ENCODE data around the gene KRTAP19-8. TPM values are rescaled to one million over a fixed set of nuclear protein-coding genes. Genes with fewer than 3 reads are reported as not detected.

Gene KRTAP19-8, protein sequence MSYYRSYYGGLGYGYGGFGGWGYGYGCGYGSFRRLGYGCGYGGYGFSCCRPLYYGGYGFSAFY
- not detected for polyA plus RNA-seq
- long read RNA-seq, donor 1, result 0 reads
- long read RNA-seq, donor 2, result 0 reads
- long read RNA-seq, donor 3, result 0 reads
- long read RNA-seq, donor 4, result 0 reads
- long read RNA-seq, donor 5, result 0 reads
- long read RNA-seq, donor 6, result 0 reads
- long read RNA-seq, donor 7, result 0 reads
- long read RNA-seq, donor 8, result 0 reads
- long read RNA-seq, donor 9, result 0 reads
- long read RNA-seq, donor 10, result 0 reads
- long read RNA-seq, donor 11, result 0 reads

DNA sequence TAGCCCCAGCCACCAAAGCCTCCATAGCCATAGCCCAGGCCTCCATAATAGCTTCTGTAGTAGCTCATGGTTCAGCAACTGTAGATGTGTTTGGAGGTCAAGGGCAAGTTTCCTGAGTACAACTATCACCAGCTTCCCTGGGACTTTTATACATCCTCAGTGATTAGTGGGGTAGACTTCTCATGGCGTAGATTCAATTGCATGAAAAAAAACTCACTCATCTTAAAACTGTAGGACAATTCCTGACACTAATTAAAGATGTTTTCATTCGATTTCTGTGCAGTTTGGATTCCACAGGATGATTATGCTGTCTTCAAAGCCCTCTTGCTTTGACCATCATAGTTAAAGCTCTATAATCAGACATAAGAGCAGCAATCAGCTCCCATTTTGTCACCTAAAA, at the start of gene KRTAP19-8:
Gene KRTAP19-8 (minus strand): TSS at position 101 of the 400 bp plus-strand sequence. CDS start 33 bp downstream, at position 68.
- H3K4me3 ChIP-seq (ENCODE audit: low read length), result no peak within 1 kb of the TSS
- H3K27ac ChIP-seq (ENCODE audit: low read length), result no peak within 1 kb of the TSS
- WGBS (ENCODE audit: insufficient coverage, low lambda C conversion rate), result no CpG with 5 or more reads among the region's 2 CpGs

DNA sequence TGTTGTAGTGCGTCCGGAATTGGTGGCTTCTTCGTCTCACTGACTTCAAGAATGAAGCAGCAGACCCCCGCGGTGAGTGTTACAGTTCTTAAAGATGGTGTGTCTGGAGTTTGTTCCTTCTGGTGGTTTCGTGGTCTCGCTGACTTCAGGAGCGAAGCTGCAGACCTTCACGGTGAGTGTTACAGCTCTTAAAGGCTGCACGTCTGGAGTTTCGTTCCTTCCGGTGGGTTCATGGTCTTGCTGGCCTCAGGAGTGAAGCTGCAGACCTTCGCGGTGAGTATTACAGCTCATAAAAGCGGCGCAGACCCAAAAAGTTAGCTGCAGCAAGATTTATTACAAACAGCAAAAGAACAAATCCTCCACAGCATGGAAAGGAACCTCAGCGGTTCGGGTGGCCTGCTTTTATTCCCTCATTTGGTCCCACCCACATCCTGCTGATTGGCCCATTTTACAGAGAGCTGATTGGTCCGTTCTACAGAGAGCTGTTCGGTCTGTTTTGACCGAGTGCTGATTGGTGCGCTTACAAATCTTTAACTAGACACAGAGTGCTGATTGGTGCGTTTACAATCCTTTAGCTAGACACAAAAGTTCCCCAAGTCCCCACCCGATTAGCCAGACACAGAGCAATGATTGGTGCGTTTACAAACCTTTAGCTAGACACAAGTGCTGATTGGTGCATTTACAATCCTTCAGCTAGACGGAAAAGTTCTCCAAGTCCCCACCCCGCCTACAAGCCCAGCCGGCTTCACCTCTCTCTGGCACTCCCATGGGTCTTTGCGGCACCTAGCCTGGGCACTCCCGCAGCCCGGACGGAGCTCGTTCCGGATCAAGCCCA, 49.6 kb upstream of the KRTAP19-8 start:
- H3K36me3 ChIP-seq (ENCODE audit: control insufficient read depth, insufficient read depth, low read length), result no peaks in the 10 kb centered on the region
- H3K4me3 ChIP-seq (ENCODE audit: low read length), result no peak overlapping the region
- no peak for DNase-seq
- H3K4me1 ChIP-seq (ENCODE audit: control insufficient read depth, insufficient read depth, low read length), result no peaks in the 10 kb centered on the region
- no peak overlapping the region for H3K27ac ChIP-seq (ENCODE audit: low read length)
- no peaks in the 10 kb centered on the region for H3K9me3 ChIP-seq (ENCODE audit: control insufficient read depth, low read depth, low read length)
- no CpG with 5 or more reads among the region's 34 CpGs for WGBS (ENCODE audit: insufficient coverage, low lambda C conversion rate)
- H3K27me3 ChIP-seq (ENCODE audit: control insufficient read depth, insufficient read depth, low read length), result no peaks in the 10 kb centered on the region

More for the DNA sequence above, at the start of gene KRTAP19-8:
- no peak for DNase-seq
- no peaks in the 10 kb centered on the region for H3K4me1 ChIP-seq (ENCODE audit: control insufficient read depth, insufficient read depth, low read length)
- H3K27me3 ChIP-seq (ENCODE audit: control insufficient read depth, insufficient read depth, low read length), result no peaks in the 10 kb centered on the region
- H3K36me3 ChIP-seq (ENCODE audit: control insufficient read depth, insufficient read depth, low read length), result no peaks in the 10 kb centered on the region
- H3K9me3 ChIP-seq (ENCODE audit: control insufficient read depth, low read depth, low read length), result no peaks in the 10 kb centered on the region

DNA sequence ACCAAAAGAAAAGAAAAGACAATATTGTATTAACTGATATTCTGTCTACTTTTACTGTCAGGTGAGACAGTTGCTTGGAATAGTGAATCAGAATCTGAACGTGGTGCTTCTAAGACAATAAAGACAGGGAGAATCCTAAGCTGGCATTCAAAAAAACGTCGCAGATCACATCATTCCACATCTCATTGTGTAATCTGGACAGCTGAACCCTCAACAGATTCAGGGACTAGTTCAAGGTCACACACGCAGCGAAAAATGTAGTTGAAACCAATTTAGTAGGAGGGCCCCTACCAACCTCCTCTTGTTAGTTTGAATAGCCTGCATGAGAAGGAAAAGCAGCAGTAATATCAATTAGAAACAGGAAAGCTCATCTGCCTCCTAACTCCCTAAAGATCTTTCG, 46.4 kb upstream of the KRTAP19-8 start:
- Histone ChIP-seq H3K36me3 (ENCODE audit: control insufficient read depth, insufficient read depth, low read length) (no peaks in the 10 kb centered on the region), H3K4me3 (ENCODE audit: low read length) (no peak overlapping the region)

DNA sequence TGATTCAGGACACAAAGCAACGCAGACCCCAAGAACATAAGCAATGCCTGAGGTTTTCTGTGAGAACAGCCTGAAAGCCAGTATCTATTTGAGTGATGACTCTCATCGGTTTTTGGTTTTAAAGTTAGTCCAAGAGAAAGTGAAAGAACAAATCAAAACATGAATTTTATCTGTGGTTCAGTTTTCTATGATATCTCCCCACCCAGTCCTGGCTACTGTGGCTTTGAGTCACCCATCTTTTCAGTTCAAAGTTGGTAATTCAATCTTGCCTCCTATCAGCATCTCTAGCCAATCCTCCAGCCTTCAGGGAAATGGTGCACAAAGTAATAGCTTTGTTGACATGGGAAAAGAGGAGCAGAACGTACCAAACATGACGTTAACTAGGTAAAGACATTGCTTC, 40.5 kb upstream of the KRTAP19-8 start:
- H3K4me1 ChIP-seq (ENCODE audit: control insufficient read depth, insufficient read depth, low read length), result no peaks in the 10 kb centered on the region
- no peak overlapping the region for H3K27ac ChIP-seq (ENCODE audit: low read length)
- H3K4me3 ChIP-seq (ENCODE audit: low read length), result no peak overlapping the region
- no CpG with 5 or more reads among the region's 4 CpGs for WGBS (ENCODE audit: insufficient coverage, low lambda C conversion rate)
- H3K9me3 ChIP-seq (ENCODE audit: control insufficient read depth, low read depth, low read length), result no peaks in the 10 kb centered on the region
- no peaks in the 10 kb centered on the region for H3K36me3 ChIP-seq (ENCODE audit: control insufficient read depth, insufficient read depth, low read length)
- no peak for DNase-seq
- H3K27me3 ChIP-seq (ENCODE audit: control insufficient read depth, insufficient read depth, low read length), result no peaks in the 10 kb centered on the region

More for the DNA sequence above, 46.4 kb upstream of the KRTAP19-8 start:
- Histone ChIP-seq H3K9me3 (ENCODE audit: control insufficient read depth, low read depth, low read length) (no peaks in the 10 kb centered on the region), H3K4me1 (ENCODE audit: control insufficient read depth, insufficient read depth, low read length) (no peaks in the 10 kb centered on the region), H3K27me3 (ENCODE audit: control insufficient read depth, insufficient read depth, low read length) (no peaks in the 10 kb centered on the region), H3K27ac (ENCODE audit: low read length) (no peak overlapping the region)
- DNase-seq, result no peak
- WGBS (ENCODE audit: insufficient coverage, low lambda C conversion rate), result no CpG with 5 or more reads among the region's 6 CpGs

DNA sequence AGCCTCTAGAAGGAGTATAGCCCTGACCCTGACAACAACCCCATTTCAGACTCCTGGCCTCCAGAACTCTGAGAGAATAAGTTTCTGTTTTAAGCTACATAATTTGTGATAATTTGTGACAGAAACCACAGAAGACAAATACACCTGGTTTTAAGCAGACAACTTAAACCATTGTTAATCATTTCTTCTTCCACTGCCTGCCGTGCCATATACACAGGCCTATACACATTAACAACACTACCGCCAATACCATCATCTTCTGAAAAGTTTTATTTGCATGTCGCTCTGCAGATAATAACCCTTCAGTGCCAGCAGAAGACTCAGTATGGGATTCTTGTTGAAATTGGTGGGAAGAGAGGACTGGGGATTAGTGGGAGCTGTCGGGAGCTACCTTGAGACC, 39.9 kb upstream of the KRTAP19-8 start:
- H3K9me3 ChIP-seq (ENCODE audit: control insufficient read depth, low read depth, low read length), result no peaks in the 10 kb centered on the region
- H3K4me1 ChIP-seq (ENCODE audit: control insufficient read depth, insufficient read depth, low read length), result no peaks in the 10 kb centered on the region
- WGBS (ENCODE audit: insufficient coverage, low lambda C conversion rate), result 100% methylated on average over 1 of the region's 4 CpGs
- H3K27ac ChIP-seq (ENCODE audit: low read length), result no peak overlapping the region
- no peak for DNase-seq
- H3K36me3 ChIP-seq (ENCODE audit: control insufficient read depth, insufficient read depth, low read length), result no peaks in the 10 kb centered on the region
- H3K4me3 ChIP-seq (ENCODE audit: low read length), result no peak overlapping the region
- no peaks in the 10 kb centered on the region for H3K27me3 ChIP-seq (ENCODE audit: control insufficient read depth, insufficient read depth, low read length)

DNA sequence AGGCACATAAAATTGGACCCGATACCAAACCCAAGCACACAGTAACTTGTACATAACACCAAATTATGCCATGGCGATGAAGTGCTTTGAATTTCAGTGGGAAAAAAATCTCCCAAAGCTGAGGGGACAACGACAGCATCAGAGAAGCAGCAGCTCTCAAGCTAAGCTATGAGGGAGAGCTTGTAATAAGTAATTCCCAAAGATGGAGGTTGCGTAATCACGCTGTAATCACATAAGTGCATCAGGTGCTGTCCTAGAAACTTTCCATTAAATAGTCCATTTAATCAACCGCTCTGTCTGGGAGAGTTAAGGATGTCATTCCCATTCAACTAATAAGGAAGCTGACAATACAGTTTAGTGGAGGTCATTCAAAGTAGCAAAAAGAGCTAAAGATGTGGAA, 37.6 kb upstream of the KRTAP19-8 start:
- no peak for DNase-seq
- Histone ChIP-seq H3K27me3 (ENCODE audit: control insufficient read depth, insufficient read depth, low read length) (no peaks in the 10 kb centered on the region), H3K4me3 (ENCODE audit: low read length) (no peak overlapping the region), H3K36me3 (ENCODE audit: control insufficient read depth, insufficient read depth, low read length) (no peaks in the 10 kb centered on the region), H3K4me1 (ENCODE audit: control insufficient read depth, insufficient read depth, low read length) (no peaks in the 10 kb centered on the region), H3K9me3 (ENCODE audit: control insufficient read depth, low read depth, low read length) (no peaks in the 10 kb centered on the region), H3K27ac (ENCODE audit: low read length) (no peak overlapping the region)
- 90% methylated on average over 2 of the region's 6 CpGs for WGBS (ENCODE audit: insufficient coverage, low lambda C conversion rate)

DNA sequence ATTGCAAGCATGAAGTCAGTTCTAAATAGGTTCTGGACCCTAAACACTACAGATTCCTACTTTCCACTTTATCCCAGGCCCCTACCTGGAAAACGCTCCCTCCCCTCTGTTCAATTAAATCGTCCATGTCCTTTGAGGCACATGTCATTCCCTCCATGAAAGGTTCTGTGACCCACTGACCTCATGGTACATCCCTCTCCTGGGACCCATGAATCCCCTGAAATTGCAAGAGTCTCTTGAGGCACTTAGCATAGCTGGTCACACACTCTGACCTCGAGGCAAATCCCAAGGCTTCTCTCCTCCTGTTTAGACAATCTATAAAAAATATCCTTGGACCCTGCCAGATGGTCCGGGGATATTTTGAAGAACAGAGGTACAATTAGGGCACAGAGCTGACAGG, 34.3 kb upstream of the KRTAP19-8 start:
- H3K9me3 ChIP-seq (ENCODE audit: control insufficient read depth, low read depth, low read length), result no peaks in the 10 kb centered on the region
- no peaks in the 10 kb centered on the region for H3K27me3 ChIP-seq (ENCODE audit: control insufficient read depth, insufficient read depth, low read length)
- H3K36me3 ChIP-seq (ENCODE audit: control insufficient read depth, insufficient read depth, low read length), result no peaks in the 10 kb centered on the region
- no peak for DNase-seq
- whole genome bisulfite sequencing (ENCODE audit: insufficient coverage, low lambda C conversion rate), result 73% methylated on average over 2 of the region's 4 CpGs
- H3K4me1 ChIP-seq (ENCODE audit: control insufficient read depth, insufficient read depth, low read length), result no peaks in the 10 kb centered on the region
- no peak overlapping the region for H3K4me3 ChIP-seq (ENCODE audit: low read length)
- no peak overlapping the region for H3K27ac ChIP-seq (ENCODE audit: low read length)

DNA sequence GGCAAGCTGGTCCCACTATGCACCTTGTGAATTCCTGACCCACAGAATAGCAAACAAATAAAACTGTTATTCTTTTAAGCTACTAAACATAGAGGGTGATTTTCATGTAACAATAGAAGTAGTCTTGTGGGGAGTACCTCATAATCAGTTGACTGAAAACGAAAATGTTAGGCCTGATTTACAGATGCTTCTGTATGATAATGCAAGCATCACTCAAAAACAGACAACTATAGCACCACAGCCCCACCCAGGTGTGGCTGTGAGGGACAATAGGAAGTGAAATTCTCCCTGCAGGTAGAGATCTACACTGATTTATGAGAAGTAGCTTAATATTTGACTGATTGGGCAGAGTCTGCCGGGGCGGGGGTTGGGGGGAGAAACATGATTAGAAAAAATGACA, 26.5 kb upstream of the KRTAP19-8 start:
- 100% methylated on average over 2 of the region's 3 CpGs for WGBS (ENCODE audit: insufficient coverage, low lambda C conversion rate)
- Histone ChIP-seq H3K9me3 (ENCODE audit: control insufficient read depth, low read depth, low read length) (no peaks in the 10 kb centered on the region), H3K27me3 (ENCODE audit: control insufficient read depth, insufficient read depth, low read length) (no peaks in the 10 kb centered on the region), H3K4me1 (ENCODE audit: control insufficient read depth, insufficient read depth, low read length) (no peaks in the 10 kb centered on the region), H3K4me3 (ENCODE audit: low read length) (no peak overlapping the region), H3K27ac (ENCODE audit: low read length) (no peak overlapping the region), H3K36me3 (ENCODE audit: control insufficient read depth, insufficient read depth, low read length) (no peaks in the 10 kb centered on the region)
- no peak for DNase-seq

DNA sequence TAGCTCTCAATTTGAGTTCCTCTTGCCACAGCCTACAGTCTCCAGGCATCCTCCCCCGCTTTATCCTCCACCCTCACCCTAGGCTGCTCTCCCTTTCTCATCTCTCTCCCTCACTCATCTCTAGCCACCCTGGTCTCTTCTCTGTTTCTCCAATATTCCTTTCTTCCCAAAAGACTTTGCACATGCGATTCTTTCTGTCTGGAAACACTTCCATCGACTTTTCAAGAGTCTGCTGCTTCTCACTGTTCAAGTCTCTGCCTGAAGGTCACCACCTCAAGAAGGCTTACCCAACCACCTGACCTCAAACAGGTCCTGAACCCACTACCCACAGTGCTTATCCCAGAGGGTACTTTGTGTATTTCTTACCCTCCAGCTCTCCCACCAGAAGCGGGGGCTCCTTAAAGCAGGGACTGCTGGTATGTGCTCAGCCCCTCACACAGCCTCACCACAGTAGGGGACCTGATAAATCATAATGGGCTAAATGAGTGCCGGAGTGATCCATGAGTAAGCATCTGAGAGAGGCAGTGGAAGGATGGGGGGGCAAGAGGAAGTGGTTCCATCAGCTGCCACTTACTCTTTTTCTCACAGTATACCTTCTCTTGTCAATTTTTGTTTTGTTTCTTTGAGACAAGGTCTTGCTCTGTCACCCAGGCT, 14.3 kb upstream of the KRTAP19-8 start:
- no peaks in the 10 kb centered on the region for H3K36me3 ChIP-seq (ENCODE audit: control insufficient read depth, insufficient read depth, low read length)
- no peaks in the 10 kb centered on the region for H3K4me1 ChIP-seq (ENCODE audit: control insufficient read depth, insufficient read depth, low read length)
- H3K4me3 ChIP-seq (ENCODE audit: low read length), result no peak overlapping the region
- no peak overlapping the region for H3K27ac ChIP-seq (ENCODE audit: low read length)
- no peaks in the 10 kb centered on the region for H3K27me3 ChIP-seq (ENCODE audit: control insufficient read depth, insufficient read depth, low read length)
- WGBS (ENCODE audit: insufficient coverage, low lambda C conversion rate), result 90% methylated on average over 3 of the region's 5 CpGs
- no peak for DNase-seq
- peaks cover 4% of the 10 kb centered on the region for H3K9me3 ChIP-seq (ENCODE audit: control insufficient read depth, low read depth, low read length)

DNA sequence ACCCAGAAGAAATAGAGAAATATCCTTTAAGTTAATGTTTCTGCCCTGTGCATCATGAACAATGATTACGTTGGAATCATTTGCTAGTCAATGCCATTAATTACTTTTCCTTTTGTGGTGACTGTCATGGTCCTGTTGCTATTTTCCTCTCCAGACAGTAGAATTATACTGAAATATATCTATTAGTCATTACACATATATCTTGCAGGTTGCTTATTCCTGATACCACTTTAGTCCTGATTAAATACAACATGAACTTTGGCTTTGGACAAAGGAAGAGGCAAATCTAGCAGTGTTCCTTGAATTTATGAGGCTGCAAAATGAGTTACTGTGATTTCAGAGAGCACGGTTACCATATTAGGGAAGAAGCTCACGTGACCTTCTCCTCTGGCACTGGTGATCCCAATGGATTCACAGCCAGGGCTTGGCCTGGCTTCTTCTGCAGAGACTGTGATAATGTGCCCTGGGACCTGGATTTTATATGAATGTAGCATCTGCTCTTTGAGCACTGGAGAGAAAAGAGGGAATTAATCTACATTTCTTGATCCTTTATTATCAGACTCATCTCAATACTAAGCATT, 12.4 kb upstream of the KRTAP19-8 start:
- Histone ChIP-seq H3K27me3 (ENCODE audit: control insufficient read depth, insufficient read depth, low read length) (no peaks in the 10 kb centered on the region), H3K27ac (ENCODE audit: low read length) (no peak overlapping the region), H3K4me1 (ENCODE audit: control insufficient read depth, insufficient read depth, low read length) (no peaks in the 10 kb centered on the region), H3K36me3 (ENCODE audit: control insufficient read depth, insufficient read depth, low read length) (no peaks in the 10 kb centered on the region), H3K4me3 (ENCODE audit: low read length) (no peak overlapping the region), H3K9me3 (ENCODE audit: control insufficient read depth, low read depth, low read length) (no peaks in the 10 kb centered on the region)
- WGBS (ENCODE audit: insufficient coverage, low lambda C conversion rate), result 100% methylated on average over 1 of the region's 3 CpGs
- no peak for DNase-seq
